ENCODE results near the gene ARID3C.

The ARID3C gene

DNA sequence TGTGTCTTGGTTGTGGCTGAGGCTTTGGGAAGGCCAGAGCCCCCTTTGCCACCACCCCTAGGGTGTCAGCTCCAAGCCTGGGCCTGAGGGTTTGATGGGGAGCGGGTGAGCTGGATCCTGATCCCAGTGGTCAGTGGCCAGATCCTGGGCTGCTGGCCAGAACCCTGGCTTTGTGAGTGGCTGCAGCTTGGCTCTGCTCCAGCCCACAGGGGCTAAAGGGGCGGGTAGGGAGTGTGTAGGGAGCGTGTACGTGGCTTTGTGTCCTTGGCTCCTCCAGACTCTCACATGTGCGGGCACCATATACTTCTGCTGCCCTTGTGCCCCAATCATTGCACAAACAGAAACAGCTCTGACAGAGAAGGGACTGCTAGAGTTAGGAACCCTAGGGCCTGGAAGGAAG is 21.9 kb upstream of the ARID3C start:
- H3K4me3 ChIP-seq: no peak overlapping the region

DNA sequence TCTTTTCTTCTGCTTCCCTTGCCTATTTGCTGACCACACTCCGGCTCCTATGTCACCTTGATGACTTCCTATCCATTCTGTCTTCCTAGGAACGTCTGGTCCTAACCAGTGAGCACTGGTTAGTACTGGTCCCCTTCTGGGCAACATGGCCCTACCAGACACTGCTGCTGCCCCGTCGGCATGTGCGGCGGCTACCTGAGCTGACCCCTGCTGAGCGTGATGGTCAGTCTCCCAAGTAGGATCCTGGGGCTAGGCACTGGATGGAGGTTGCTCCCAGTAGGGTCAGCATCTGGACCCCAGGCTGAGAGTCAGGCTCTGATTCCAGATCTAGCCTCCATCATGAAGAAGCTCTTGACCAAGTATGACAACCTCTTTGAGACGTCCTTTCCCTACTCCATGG is 19.8 kb upstream of the ARID3C start:
- Histone ChIP-seq H3K27me3 (no peaks in the 10 kb centered on the region), H3K4me1 (peaks cover 8 to 54% (median 48%) of the 10 kb centered on the region in 4 donors), H3K36me3 (peaks cover 8 to 17% (median 16%) of the 10 kb centered on the region in 3 donors), H3K9me3 (no peaks in the 10 kb centered on the region), H3K27ac (no peak overlapping the region), H3K4me3 (no peak overlapping the region)
- intact Hi-C loops (cut with DNase I; ENCODE audit: low total_unique reads): no loop called here
- TF ChIP-seq, protein P1, sequence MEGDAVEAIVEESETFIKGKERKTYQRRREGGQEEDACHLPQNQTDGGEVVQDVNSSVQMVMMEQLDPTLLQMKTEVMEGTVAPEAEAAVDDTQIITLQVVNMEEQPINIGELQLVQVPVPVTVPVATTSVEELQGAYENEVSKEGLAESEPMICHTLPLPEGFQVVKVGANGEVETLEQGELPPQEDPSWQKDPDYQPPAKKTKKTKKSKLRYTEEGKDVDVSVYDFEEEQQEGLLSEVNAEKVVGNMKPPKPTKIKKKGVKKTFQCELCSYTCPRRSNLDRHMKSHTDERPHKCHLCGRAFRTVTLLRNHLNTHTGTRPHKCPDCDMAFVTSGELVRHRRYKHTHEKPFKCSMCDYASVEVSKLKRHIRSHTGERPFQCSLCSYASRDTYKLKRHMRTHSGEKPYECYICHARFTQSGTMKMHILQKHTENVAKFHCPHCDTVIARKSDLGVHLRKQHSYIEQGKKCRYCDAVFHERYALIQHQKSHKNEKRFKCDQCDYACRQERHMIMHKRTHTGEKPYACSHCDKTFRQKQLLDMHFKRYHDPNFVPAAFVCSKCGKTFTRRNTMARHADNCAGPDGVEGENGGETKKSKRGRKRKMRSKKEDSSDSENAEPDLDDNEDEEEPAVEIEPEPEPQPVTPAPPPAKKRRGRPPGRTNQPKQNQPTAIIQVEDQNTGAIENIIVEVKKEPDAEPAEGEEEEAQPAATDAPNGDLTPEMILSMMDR (IDR thresholded peaks at IDR 0.05): no peak
- DNase-seq: no peak

More for the DNA sequence above, 21.9 kb upstream of the ARID3C start:
- Histone ChIP-seq H3K27me3 (no peaks in the 10 kb centered on the region), H3K9me3 (no peaks in the 10 kb centered on the region), H3K27ac (peak overlapping the region; percentile 86 to 93), H3K4me1 (peaks cover 8 to 74% (median 67%) of the 10 kb centered on the region in 4 donors), H3K36me3 (peaks cover 8 to 17% (median 16%) of the 10 kb centered on the region in 3 donors)
- DNase-seq: no peak
- TF ChIP-seq, protein P1 (IDR thresholded peaks at IDR 0.05): no peak
- intact Hi-C loops (cut with DNase I; ENCODE audit: low total_unique reads): no loop called here

DNA sequence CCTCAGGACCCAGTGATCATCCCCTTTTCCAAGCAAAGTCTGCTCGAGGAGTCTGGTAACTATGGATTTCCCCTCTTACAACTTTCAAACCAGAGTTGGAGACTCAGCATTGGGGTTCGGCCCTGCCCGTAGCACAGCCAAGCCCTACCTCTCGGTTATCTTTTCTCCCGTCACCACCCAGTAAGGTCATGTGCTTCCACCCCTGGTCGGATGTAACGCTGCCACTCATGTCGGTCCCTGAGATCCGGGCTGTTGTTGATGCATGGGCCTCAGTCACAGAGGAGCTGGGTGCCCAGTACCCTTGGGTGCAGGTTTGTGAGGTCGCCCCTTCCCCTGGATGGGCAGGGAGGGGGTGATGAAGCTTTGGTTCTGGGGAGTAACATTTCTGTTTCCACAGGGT is 18.8 kb upstream of the ARID3C start:
- Histone ChIP-seq H3K9me3 (no peaks in the 10 kb centered on the region), H3K36me3 (peaks cover 8 to 17% (median 16%) of the 10 kb centered on the region in 3 donors), H3K27me3 (no peaks in the 10 kb centered on the region), H3K4me3 (peak overlapping the region; percentile 81 to 96), H3K4me1 (peaks cover 2 to 43% (median 38%) of the 10 kb centered on the region in 4 donors), H3K27ac (peak overlapping the region; percentile 89 to 94)
- DNase-seq: no peak
- intact Hi-C loops (cut with DNase I; ENCODE audit: low total_unique reads): no loop called here
- TF ChIP-seq, protein P1 (IDR thresholded peaks at IDR 0.05): no peak

DNA sequence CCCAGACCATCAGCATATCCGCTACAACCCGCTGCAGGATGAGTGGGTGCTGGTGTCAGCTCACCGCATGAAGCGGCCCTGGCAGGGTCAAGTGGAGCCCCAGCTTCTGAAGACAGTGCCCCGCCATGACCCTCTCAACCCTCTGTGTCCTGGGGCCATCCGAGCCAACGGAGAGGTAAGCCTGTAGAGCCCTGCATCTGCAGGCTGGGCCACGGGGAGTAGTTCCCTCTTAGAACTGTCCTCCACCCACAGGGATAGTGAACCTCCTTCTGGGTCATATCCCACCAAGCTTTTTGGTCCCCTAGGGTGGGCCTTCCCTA is 18.2 kb upstream of the ARID3C start:
- DNase-seq: no peak
- peaks cover 0 to 38% (median 33%) of the 10 kb centered on the region in 4 donors for H3K4me1 ChIP-seq
- peak overlapping the region; percentile 89 to 94 for H3K27ac ChIP-seq
- peak overlapping the region; percentile 81 to 96 for H3K4me3 ChIP-seq
- intact Hi-C loops (cut with DNase I; ENCODE audit: low total_unique reads): no loop called here
- TF ChIP-seq, protein P1 (IDR thresholded peaks at IDR 0.05): no peak
- H3K36me3 ChIP-seq: peaks cover 8 to 17% (median 16%) of the 10 kb centered on the region in 3 donors
- H3K27me3 ChIP-seq: no peaks in the 10 kb centered on the region
- no peaks in the 10 kb centered on the region for H3K9me3 ChIP-seq

DNA sequence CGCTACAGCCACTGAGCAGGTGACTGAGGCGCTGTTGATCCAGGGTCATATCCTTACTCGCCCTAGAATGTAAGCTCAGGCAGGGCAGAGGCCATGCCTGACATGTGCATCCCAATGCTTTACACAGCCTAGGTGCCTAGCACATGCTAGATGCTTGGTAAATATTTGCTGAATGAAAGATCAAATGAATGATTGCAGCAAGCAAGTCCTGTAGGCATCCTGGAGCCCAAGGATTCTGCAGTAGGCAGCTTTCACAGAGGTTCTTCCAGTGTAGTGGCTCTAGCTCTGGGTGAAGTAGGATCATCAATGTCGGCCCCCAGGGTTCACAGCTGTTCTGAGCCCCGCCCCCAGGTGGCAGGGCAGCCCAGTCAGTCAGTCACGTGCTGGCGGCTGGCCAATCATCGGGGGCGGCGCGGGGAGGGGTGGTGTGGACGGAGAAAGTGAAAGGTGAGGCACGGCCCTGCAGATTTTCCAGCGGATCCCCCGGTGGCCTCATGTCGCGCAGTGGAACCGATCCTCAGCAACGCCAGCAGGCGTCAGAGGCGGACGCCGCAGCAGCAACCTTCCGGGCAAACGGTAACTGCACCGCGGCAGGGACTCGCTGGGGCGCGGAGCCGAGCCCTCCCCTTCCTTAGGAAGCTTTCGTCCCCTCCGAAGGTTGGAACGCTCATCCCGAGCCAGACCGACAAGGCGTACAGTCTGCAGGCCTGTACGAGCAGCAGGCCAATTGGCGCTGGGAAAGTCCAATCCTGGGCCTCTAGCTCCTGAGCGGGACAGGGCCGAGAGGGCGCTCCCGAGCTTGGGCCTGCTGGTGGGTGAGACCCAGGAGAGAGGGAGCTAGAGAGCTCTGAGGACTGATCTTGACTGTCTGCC is 17.6 kb upstream of the ARID3C start, which contains the start of gene GALT:
Gene GALT, plus strand, starts transcription at position 465 of the 873 bp plus-strand sequence. Its CDS starts 30 bp downstream, at position 495.
- H3K27ac ChIP-seq: peak within 1 kb of the TSS; percentile 89 to 94
- intact Hi-C loops (cut with DNase I; ENCODE audit: low total_unique reads): no loop called here
- TF ChIP-seq, protein P1 (IDR thresholded peaks at IDR 0.05): peak; percentile 39 to 55
- no peaks in the 10 kb centered on the region for H3K9me3 ChIP-seq
- H3K27me3 ChIP-seq: no peaks in the 10 kb centered on the region
- H3K36me3 ChIP-seq: peaks cover 8 to 17% (median 16%) of the 10 kb centered on the region in 3 donors
- peak within 1 kb of the TSS; percentile 81 to 96 for H3K4me3 ChIP-seq
- H3K4me1 ChIP-seq: peaks cover 0 to 34% (median 29%) of the 10 kb centered on the region in 4 donors
- DNase-seq: peak; percentile 97

All from tibial artery (tissue), 4 donors.